ENCODE measurements around the gene RAVER1. TPM values are rescaled to one million over a fixed set of nuclear protein-coding genes. Genes with fewer than 3 reads are reported as not detected.

The RAVER1 gene
- total and polyA plus RNA-seq, 2 of the 8 experiments (the other 6 are each of a cell fraction or from before 2014, with no cell fraction given) = 5.7 to 70.5 TPM

DNA sequence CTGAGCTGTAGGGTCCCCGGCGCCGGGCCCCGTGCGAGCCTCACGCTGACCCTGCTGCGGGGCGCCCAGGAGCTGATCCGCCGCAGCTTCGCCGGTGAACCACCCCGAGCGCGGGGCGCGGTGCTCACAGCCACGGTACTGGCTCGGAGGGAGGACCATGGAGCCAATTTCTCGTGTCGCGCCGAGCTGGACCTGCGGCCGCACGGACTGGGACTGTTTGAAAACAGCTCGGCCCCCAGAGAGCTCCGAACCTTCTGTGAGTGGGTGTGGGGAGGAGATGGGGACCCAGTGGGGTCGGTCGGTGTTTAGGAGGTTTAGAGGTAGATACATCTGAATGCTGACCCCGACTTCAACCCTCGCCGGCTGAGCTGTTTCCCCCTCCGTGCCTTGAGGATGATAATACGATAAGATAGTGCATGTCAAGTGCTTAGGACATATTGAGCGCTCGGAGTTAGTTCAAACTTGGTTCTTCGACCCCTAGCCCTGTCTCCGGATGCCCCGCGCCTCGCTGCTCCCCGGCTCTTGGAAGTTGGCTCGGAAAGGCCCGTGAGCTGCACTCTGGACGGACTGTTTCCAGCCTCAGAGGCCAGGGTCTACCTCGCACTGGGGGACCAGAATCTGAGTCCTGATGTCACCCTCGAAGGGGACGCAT is 41.6 kb downstream of the RAVER1 start:
- Histone ChIP-seq H2BK5ac (ENCODE audit: low read depth, low read length) (no peak overlapping the region; the same call in 1 of the 2 replicates), H3K4me1 (replicated peaks in 1 of 4; ENCODE audit: control insufficient read depth in 3 of 4, insufficient read depth in 4 of 4, low read length in 3 of 4) (peaks cover 0 to 51% (median 24%) of the 10 kb centered on the region in 4 experiments; a peak in 6 of 7 replicates), H3K4me2 (ENCODE audit: insufficient read depth in 1 of 2, low read depth in 2 of 2, low read length in 2 of 2) (peak overlapping the region; percentile 81 to 100), H2BK12ac (ENCODE audit: low read depth, low read length) (peak overlapping the region; percentile 39; the same call in 1 of the 2 replicates), H3K14ac (ENCODE audit: insufficient read length) (no peak overlapping the region), H4K91ac (replicated peaks; ENCODE audit: insufficient read length, low read length) (no peak overlapping the region), H2BK20ac (ENCODE audit: low read length) (no peak overlapping the region), H3K23ac (ENCODE audit: insufficient read length) (no peak overlapping the region), H3K27me3 (replicated peaks in 1 of 4; ENCODE audit: control insufficient read depth in 3 of 4, extremely low read depth in 1 of 4, insufficient read depth in 3 of 4, low read length in 3 of 4) (peaks cover 58 to 97% (median 87%) of the 10 kb centered on the region in 4 experiments), H3K27ac (ENCODE audit: low read depth, low read length) (no peak overlapping the region), H4K8ac (ENCODE audit: extremely low read depth, insufficient read depth, low read length) (no peak overlapping the region; the same call in 1 of the 2 replicates), H2AFZ (ENCODE audit: low read length) (no peak overlapping the region), H3K56ac (replicated peaks; ENCODE audit: insufficient read length, low read depth, low read length) (no peak overlapping the region), H3K18ac (ENCODE audit: extremely low read depth, low read length) (no peak overlapping the region), H3K4ac (replicated peaks; ENCODE audit: insufficient read length, low read depth, low read length) (no peak overlapping the region), H3K9ac (replicated peaks in 1 of 4; ENCODE audit: extremely low read depth in 1 of 4, low read depth in 3 of 4, low read length in 3 of 4) (no peak overlapping the region), H2BK120ac (replicated peaks; ENCODE audit: low read depth, low read length) (no peak overlapping the region), H3K36me3 (ENCODE audit: control insufficient read depth in 2 of 4, insufficient read depth in 4 of 4, low read length in 3 of 4) (no peaks in the 10 kb centered on the region), H3K4me3 (ENCODE audit: extremely low read depth in 1 of 4, insufficient read depth in 2 of 4, low read depth in 3 of 4, low read length in 4 of 4) (peak overlapping the region; percentile 38 to 67 (median 60)), H3K79me1 (ENCODE audit: low read depth, low read length) (no peaks in the 10 kb centered on the region), H3K79me2 (ENCODE audit: control insufficient read depth in 1 of 2, insufficient read depth in 2 of 2, low read length in 2 of 2) (no peaks in the 10 kb centered on the region), H4K5ac (ENCODE audit: insufficient read length, low read depth, low read length) (no peak overlapping the region), H3K23me2 (ENCODE audit: low read depth, low read length) (peaks cover 39% of the 10 kb centered on the region; the same call in 1 of the 2 replicates), H2AK5ac (ENCODE audit: low read depth, low read length) (no peak overlapping the region), H4K20me1 (replicated peaks in 1 of 2; ENCODE audit: control insufficient read depth in 1 of 2, insufficient read depth in 2 of 2, low read length in 2 of 2) (peaks cover 0 to 26% of the 10 kb centered on the region in 2 experiments), H3K9me3 (ENCODE audit: insufficient read depth in 2 of 2, low read depth in 1 of 2, low read length in 1 of 2) (no peaks in the 10 kb centered on the region), H2BK15ac (ENCODE audit: low read length) (peak overlapping the region; percentile 24; the same call in 1 of the 2 replicates)
- CTCF ChIA-PET (ENCODE audit: partially characterized antibody) = interaction anchor here (0.6 to 3.7 kb wide), 13 partner anchors 14 to 132 kb away, joined by 3 to 29 read pairs (median 4); partner anchors contain the start of gene ICAM1
- 6% methylated on average over 49 of the region's 49 CpGs; no CpG with 5 or more reads in 1 of the 2 experiments for WGBS, 2 experiments (ENCODE audit: extremely low coverage in 1 of 2, insufficient coverage in 1 of 2, insufficient read length in 1 of 2, insufficient replicate concordance in 2 of 2, low coverage in 1 of 2, low lambda C conversion rate in 2 of 2, missing lambda C conversion rate in 1 of 2)
- POLR2A ChIA-PET (ENCODE audit: partially characterized antibody) = interaction anchor here (0.8 to 2.2 kb wide), 6 partner anchors 15 to 52 kb away, joined by 3 to 8 read pairs (median 4); partner anchors contain the start of genes FDX2 and ICAM1
- FAIRE-seq (no peak), DNase-seq (ENCODE audit: low read depth in 1 of 2, low spot score in 2 of 2) (peak in 1 of 2 experiments; percentile 55)

Data from H1 (cell line).